Non-pigmented ciliary epithelial cell (primary cell): ENCODE data around the gene KIAA0753.

Source experiments
- DNase-seq: peaks from one replicate; pipeline ENCODE4 v3.0.0-alpha.2; 2010; ENCODE audit warnings: low read depth

KIAA0753 gene

DNA sequence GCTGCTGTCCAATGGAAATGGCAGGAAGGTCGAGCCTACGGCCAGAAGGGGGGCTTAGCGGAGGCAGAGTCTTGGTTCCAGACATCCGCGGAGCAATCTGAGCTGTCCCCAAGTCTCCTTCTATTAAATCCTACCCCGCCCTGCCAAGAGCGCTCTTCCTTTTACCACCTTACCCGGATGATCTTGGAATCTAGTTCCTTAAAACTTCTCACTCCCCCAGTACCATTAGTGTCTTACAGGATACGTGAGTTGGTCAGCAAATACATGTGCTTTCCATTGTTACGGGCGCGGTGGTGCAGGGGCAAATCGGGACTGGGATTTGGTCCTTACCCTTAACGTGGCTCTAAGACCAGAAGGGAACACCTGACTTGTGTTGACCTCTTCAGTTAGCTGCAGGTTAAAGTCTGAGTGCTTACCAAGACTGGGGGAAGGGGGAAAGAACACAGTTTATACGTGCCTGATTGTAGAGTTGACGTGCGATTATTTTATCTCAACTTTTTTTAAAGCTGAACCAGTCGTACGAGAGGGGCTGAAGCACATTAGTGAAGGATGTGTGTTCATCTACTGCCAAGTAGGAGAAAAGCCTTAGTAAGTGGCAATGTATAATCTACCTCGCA lies 844 bp upstream of the KIAA0753 start:
- DNase-seq, result no peak

- no peak for DNase-seq
These were observed 650 bp downstream of the KIAA0753 start for GRCh38 chr17:6639586-6640535.

DNA sequence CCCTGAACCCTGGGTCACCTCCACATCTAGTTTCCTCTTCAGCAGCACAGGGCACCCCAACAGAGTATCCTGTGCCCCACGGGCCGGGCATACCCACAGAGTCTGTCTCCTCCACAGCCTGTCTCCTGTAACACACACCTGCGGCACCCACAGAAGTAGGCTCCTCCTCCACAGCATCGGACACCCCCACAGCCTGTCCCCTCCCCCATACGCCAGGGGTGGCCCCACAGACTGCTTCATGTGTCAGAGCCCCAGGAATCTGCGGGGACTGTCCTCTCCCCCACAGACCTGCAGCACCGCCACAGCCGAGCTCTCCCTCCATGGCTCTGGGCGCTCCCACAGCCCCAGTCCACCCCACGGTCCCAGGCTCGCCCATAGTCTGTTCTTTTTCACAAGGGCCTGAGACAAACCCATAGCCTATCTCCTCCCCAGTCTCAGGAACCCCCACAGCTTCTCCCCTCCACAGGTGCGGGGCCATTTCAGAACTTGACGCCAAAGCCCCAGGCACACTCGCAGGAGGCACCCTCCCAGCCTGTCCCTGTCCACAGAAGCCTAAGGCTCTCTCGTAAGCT lies 1.4 kb downstream of the KIAA0753 start:
- no peak for DNase-seq

DNA sequence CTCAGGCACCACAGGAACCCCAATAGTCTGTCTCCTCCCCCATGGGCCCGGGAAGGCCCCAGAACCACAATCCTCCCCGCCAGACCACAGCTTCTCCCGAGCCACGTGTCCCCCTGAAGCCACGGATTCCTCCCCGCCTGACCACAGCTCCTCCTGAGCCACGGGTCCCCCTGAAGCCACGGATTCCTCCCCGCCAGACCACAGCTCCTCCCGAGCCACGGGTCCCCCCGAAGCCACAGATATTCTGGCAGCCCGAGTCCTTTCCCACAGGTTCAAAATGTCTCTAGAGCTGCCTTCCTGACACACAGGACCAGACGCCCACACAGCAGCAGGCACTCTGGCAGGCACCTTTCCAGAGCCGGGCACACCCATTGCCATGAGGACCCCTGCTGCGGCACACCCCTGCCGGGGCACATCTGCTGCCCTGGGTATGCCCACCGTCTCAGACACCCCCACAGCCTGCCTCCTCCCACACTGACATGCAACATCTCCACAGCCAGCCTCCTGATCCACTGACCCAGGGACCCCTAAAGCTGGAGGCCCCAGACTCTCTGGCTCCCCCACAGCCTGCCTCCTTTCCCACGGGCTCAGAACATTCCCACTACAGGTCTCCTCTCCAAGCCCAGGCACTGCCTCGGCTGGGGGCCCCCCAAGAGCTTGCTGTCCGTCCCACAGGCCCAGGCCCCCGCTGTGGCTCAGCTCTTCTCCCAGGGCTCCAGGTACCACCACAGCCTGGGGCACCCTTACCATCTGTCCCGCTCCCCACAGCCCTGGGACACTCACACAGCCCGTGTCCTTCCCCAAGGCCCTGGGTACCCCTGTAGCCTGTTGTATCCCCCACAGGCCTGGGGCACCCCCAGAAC lies 2.2 kb downstream of the KIAA0753 start:
- DNase-seq, result no peak

- no peak for DNase-seq
These were observed 3.1 kb downstream of the KIAA0753 start for GRCh38 chr17:6637458-6637840.

GRCh38 chr17:6636616-6637457 lies 3.7 kb downstream of the KIAA0753 start:
- no peak for DNase-seq

GRCh38 chr17:6636105-6636504 lies 4.4 kb downstream of the KIAA0753 start:
- DNase-seq, result no peak

DNA sequence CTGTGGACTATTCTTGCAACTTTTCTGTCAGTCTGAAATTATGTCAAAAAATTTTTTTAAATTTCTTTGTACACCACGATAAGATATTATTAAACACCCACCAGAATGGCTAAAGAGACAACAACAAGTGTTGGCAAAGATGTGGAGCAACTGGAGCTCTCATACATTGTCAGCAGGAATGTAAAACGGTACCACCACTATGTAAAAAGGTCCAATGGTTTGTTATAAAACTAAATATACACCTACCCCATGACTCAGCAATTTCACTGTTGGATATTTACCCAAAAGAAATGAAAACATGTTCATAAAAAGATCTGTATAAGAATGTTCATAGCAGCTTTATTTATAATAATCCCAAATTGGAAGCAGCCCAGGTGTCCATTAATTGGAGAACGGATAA lies 7.2 kb downstream of the KIAA0753 start:
- DNase-seq, result no peak

DNA sequence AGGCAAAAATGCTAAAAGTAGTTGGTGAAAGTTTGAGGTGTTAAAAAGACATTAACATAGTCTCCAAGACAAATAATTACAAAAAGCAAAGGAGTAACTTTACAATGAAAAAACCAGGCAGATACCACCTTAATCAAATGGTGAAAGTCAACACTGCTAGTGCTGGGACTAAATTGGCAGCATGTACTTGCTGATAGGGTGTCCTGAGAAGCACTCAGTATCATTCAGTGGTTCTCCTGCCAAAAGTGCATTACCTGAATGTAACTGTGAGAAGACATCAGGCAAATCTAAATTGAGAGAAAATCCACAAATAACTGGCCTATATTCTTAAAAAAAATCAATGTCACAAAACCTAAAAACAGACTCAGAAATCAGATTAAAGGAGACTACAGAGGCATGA lies 8.0 kb downstream of the KIAA0753 start:
- DNase-seq, result no peak

GRCh38 chr17:6630390-6630789 lies 10.1 kb downstream of the KIAA0753 start:
- DNase-seq, result no peak

DNA sequence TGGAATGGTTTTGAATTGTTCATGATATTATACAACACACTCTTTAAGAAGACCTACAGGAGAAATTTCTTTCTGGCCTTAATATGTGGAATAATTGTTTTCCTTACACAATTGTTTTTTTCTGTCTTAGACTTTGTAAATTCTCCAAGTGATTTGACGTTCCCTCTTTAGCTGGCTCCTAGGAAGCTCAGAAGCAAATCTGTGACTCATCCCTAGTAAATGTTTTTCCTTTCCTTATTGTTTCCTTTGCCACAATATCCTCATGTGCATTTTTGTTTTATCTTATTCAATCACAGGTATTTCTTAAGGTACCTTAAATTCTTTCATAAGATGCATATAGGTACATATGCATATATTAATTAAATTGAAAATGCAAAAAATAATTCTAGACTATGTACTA lies 13.5 kb downstream of the KIAA0753 start:
- no peak for DNase-seq

- no peak for DNase-seq
These were observed 13.9 kb downstream of the KIAA0753 start for GRCh38 chr17:6626616-6627015.

GRCh38 chr17:6623941-6624340 lies 16.6 kb downstream of the KIAA0753 start:
- DNase-seq, result no peak

- no peak for DNase-seq
These were observed 29.3 kb downstream of the KIAA0753 start for GRCh38 chr17:6611231-6611630.

DNA sequence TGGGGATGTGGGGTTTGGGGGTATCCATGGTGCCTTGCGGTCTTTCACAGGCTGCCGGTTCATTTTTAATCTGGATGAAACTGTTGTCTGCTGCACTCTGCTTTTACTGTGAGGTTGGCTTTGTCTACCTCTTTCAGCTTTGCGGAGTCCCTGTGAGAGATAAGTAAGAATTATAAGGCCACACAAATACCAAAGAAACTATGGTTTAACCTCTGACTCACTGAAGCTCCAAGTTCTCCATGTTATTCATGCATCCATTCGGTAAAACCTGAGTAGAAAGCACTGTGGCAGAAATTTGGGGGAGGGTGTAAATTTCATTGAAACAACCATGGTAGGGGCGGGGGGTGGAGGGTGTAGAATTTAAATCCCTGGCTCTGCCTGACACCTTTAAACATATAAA lies 30.5 kb downstream of the KIAA0753 start:
- DNase-seq, result no peak

DNA sequence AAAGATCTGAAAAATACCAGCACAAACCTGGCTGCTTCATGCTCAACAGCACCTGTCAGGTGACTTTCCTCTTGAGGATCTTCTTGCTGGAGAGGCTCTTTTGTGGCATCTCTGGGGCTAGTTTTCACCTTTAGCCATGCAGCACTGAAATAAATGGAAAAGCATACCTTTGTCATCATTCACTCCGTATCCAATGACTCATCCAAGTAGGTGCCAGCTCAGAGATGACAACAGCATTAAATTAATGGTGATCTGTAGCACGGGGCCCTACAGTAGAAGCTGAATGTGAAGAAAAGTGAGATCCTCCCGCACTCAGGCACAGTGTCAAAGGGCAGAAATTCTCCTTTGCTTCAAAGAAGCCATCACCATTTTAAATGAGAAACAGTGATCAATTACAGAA lies 32.2 kb downstream of the KIAA0753 start:
- DNase-seq, result no peak

DNA sequence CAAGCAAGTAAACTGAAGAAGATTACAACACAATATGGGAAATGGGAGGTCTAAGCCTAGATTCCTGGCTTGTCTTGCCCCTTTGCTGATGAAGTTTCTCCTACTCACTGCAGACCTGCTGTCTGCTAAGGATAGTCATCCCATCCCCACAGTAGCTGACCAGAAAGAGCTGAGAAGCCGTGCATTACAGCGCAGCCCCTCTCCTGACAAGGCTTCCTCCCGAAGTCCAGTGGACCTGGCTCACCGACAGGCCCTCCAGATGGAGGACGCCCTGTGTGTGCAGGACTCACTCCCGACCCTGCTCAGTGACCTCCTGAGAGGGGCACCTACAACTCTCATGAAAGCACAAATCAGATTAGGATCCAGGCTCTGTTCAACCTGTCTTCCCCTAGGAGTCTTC lies 35.4 kb downstream of the KIAA0753 start:
- DNase-seq, result no peak

GRCh38 chr17:6603744-6604325 lies 36.7 kb downstream of the KIAA0753 start:
- no peak for DNase-seq

DNA sequence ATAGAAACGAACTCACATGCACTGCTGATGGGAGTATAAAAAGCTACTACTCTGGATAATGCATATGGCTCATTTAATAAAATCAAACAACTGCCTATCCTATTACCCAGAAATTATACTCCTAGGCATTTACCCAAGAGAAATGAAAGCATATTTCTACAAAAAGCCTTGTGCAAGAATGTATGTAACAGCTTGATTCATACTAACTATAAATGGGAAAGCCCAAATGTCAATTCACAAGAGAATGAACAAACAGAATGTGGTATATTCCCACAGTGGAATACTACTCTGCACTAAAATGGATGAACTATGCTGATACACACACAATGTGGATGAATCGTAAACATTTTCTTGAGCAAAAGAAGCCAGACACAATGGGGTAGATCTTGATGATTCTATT lies 38.4 kb downstream of the KIAA0753 start:
- DNase-seq, result no peak

DNA sequence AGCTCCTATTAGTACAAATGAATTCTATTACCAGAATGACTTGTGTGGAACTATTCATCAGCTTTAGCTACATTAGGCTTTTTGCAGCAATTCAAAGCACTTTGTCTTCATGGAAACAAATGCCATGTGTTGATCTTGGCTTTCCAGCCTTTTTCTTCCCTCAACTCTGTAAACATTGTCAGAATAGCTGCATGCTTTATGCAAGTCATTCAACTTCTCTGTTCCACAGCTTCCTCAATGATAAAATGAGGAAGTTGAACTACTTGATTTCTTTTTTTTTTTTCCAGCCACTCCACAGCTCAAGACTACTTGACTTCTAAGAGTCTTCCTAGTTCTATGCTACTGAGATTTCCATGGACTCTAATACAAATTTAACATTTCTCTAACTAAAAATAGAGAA lies 41.1 kb downstream of the KIAA0753 start:
- DNase-seq, result no peak

DNA sequence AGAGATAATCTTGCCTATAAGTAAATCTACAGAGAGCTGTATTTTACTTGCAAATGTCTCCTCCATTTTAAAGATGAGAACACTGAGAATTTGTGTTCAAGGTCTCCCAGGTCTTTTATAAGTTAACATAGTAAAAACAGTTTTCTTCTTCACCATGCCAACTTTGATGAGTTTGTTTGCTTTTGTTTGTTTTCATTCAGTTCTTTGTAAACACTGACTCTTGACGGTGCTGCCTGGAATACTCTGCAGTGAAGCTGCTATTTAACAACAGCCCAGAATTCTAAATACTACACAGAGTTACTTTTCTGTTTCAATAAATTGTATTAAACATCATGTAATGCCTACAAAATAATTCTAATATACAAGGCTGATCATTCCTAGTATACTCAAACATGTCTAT lies 42.8 kb downstream of the KIAA0753 start:
- DNase-seq, result no peak
